GM13977 (cell line): ENCODE data around the gene TMEM94.
"Not testable (repeated sequence)": the region's sequence is repeated elsewhere in the genome, so short reads cannot be mapped to it uniquely, and the experiment has no call there.

ENCODE experiments used
- DNase-seq: peaks from one replicate; pipeline ENCODE4 v3.0.0; 2012; ENCODE audit warnings: low spot score
- in situ Hi-C: fragments of 300-500 bp; cut with MboI; formaldehyde crosslinking; loops from one replicate; pipeline ENCODE4 v1.12.0; 2022; ENCODE audit warnings: low sequenced_read_pairs, low pct_unique_long_range_greater_than_20kb, mixed read lengths, inconsistent platforms; ENCODE audit not compliant: unreplicated experiment
- TF ChIP-seq, protein P1 (sequence below): IDR thresholded peaks from 2 replicates; pipeline ENCODE4 v1.5.1; 2012; ENCODE audit warnings: mild to moderate bottlenecking, control low read depth; ENCODE audit not compliant: insufficient read depth; ENCODE audit errors: extremely low read depth, missing control alignments

Gene TMEM94

GRCh38 chr17:75433218-75433783 lies 23.1 kb upstream of the TMEM94 start:
- in situ Hi-C loops = no loop called here
- no peak for DNase-seq
- TF ChIP-seq, protein P1, sequence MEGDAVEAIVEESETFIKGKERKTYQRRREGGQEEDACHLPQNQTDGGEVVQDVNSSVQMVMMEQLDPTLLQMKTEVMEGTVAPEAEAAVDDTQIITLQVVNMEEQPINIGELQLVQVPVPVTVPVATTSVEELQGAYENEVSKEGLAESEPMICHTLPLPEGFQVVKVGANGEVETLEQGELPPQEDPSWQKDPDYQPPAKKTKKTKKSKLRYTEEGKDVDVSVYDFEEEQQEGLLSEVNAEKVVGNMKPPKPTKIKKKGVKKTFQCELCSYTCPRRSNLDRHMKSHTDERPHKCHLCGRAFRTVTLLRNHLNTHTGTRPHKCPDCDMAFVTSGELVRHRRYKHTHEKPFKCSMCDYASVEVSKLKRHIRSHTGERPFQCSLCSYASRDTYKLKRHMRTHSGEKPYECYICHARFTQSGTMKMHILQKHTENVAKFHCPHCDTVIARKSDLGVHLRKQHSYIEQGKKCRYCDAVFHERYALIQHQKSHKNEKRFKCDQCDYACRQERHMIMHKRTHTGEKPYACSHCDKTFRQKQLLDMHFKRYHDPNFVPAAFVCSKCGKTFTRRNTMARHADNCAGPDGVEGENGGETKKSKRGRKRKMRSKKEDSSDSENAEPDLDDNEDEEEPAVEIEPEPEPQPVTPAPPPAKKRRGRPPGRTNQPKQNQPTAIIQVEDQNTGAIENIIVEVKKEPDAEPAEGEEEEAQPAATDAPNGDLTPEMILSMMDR = no peak

DNA sequence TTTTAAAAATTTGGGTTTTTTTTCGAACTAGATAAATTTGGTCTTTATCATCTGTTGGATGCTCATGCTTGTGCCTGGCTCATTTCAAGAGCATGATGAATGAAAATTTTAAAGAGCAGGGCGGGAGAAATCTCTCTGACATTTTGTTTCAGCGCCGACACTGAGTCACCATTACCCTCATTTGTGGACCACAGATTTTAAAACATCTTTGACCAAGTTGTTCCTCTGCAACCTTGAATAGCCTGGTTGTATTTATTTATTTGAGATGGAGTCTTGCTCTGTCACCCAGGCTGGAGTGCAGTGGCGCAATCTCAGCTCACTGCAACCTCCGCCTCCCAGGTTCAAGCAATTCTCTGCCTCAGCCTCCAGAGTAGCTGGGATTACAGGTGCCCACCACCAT lies 22.0 kb upstream of the TMEM94 start:
- DNase-seq, in situ Hi-C loops: not testable (repeated sequence)

GRCh38 chr17:75437404-75437803 lies 19.0 kb upstream of the TMEM94 start:
- DNase-seq, in situ Hi-C loops: not testable (repeated sequence)

DNA sequence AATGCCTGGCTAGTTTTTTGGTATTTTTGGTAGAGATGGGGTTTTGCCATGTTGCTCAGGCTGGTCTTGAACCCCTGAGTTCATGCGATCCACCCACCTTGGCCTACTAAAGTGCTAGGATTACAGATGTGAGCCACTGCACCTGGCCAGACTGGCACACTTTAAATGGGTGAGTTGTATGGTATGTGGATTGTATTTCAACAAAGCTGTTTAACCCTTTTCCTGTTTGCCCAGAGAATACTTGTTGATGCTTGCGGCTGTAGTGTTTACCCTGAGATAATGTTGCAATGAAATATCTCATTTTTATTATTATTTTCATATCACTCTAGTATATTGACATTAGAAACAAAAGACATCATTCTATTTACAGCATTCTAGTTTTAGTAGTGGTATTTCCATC lies 17.1 kb upstream of the TMEM94 start:
- no peak for DNase-seq
- in situ Hi-C loops = no loop called here
- TF ChIP-seq, protein P1 = no peak

- TF ChIP-seq, protein P1 = no peak
- no peak for DNase-seq
- in situ Hi-C loops = no loop called here
Measured at GRCh38 chr17:75440738-75441448, 15.5 kb upstream of the TMEM94 start.

- in situ Hi-C loops = no loop called here
- TF ChIP-seq, protein P1 = no peak
- DNase-seq = no peak
Measured at GRCh38 chr17:75442168-75443103, 14.0 kb upstream of the TMEM94 start.

DNA sequence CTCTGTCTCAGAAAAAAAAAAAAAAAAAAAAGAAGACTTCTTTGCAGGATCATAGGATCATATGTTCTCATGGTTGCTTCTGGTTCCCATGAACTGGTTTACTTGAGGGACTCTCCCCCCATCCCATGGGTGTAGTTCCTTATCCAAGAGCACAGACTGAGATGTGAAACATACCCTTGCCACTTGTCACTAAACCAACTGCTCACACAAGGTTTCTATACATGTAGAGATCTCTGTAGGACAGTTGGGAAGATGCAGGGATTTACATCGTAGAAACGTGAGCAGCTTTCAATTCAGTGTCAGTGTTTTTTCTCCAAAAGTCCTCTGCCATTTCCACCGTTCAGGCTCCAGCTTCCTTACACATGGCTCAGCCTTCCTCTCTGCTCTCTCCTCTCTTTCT lies 11.1 kb upstream of the TMEM94 start:
- in situ Hi-C loops = no loop called here
- TF ChIP-seq, protein P1 = no peak
- no peak for DNase-seq

- DNase-seq, in situ Hi-C loops: not testable (repeated sequence)
Measured at GRCh38 chr17:75445896-75446295, 10.5 kb upstream of the TMEM94 start.
